ENCODE results near the gene TBC1D10A. TPM values are rescaled to one million over a fixed set of nuclear protein-coding genes. Genes with fewer than 3 reads are reported as not detected.

Gene TBC1D10A
- total RNA-seq, 1 donor from 2014 or later = 7.9 TPM

GRCh38 chr22:30282616-30283046 is 44.1 kb downstream of the TBC1D10A start:
- peaks cover 6% of the 10 kb centered on the region for H3K27me3 Mint-ChIP-seq (ENCODE audit: unreplicated experiment)
- H3K27ac Mint-ChIP-seq (ENCODE audit: unreplicated experiment) = no peak overlapping the region
- no peak for DNase-seq (ENCODE audit: low spot score)
- H3K4me3 Mint-ChIP-seq (ENCODE audit: unreplicated experiment) = no peak overlapping the region
- no peaks in the 10 kb centered on the region for H3K9me3 Mint-ChIP-seq (ENCODE audit: unreplicated experiment)
- peaks cover 3% of the 10 kb centered on the region for H3K36me3 Mint-ChIP-seq (ENCODE audit: low read depth, unreplicated experiment)
- H3K4me1 Mint-ChIP-seq (ENCODE audit: unreplicated experiment) = peaks cover 9% of the 10 kb centered on the region
- TF ChIP-seq CTCF (IDR thresholded peaks at IDR 0.05; ENCODE audit: unreplicated experiment) = no peak

- Mint-ChIP-seq H3K4me3 (ENCODE audit: unreplicated experiment) (no peak overlapping the region), H3K27ac (ENCODE audit: unreplicated experiment) (no peak overlapping the region)
- no peak for TF ChIP-seq CTCF (IDR thresholded peaks at IDR 0.05; ENCODE audit: unreplicated experiment)
Measured at GRCh38 chr22:30280505-30280904, 46.2 kb downstream of the TBC1D10A start.

GRCh38 chr22:30279932-30280331 is 46.8 kb downstream of the TBC1D10A start:
- Mint-ChIP-seq H3K27me3 (ENCODE audit: unreplicated experiment) (peaks cover 10% of the 10 kb centered on the region), H3K36me3 (ENCODE audit: low read depth, unreplicated experiment) (peaks cover 2% of the 10 kb centered on the region), H3K4me1 (ENCODE audit: unreplicated experiment) (peaks cover 11% of the 10 kb centered on the region), H3K9me3 (ENCODE audit: unreplicated experiment) (no peaks in the 10 kb centered on the region), H3K27ac (ENCODE audit: unreplicated experiment) (no peak overlapping the region), H3K4me3 (ENCODE audit: unreplicated experiment) (no peak overlapping the region)
- no peak for DNase-seq (ENCODE audit: low spot score)
- no peak for TF ChIP-seq CTCF (IDR thresholded peaks at IDR 0.05; ENCODE audit: unreplicated experiment)

More at GRCh38 chr22:30280505-30280904, 46.2 kb downstream of the TBC1D10A start:
- peaks cover 11% of the 10 kb centered on the region for H3K4me1 Mint-ChIP-seq (ENCODE audit: unreplicated experiment)
- H3K9me3 Mint-ChIP-seq (ENCODE audit: unreplicated experiment) = no peaks in the 10 kb centered on the region
- peaks cover 3% of the 10 kb centered on the region for H3K36me3 Mint-ChIP-seq (ENCODE audit: low read depth, unreplicated experiment)
- DNase-seq (ENCODE audit: low spot score) = no peak
- H3K27me3 Mint-ChIP-seq (ENCODE audit: unreplicated experiment) = peaks cover 10% of the 10 kb centered on the region

GRCh38 chr22:30279046-30279788 is 47.5 kb downstream of the TBC1D10A start:
- Mint-ChIP-seq H3K9me3 (ENCODE audit: unreplicated experiment) (no peaks in the 10 kb centered on the region), H3K36me3 (ENCODE audit: low read depth, unreplicated experiment) (no peaks in the 10 kb centered on the region), H3K4me3 (ENCODE audit: unreplicated experiment) (no peak overlapping the region), H3K27me3 (ENCODE audit: unreplicated experiment) (peaks cover 10% of the 10 kb centered on the region), H3K4me1 (ENCODE audit: unreplicated experiment) (peaks cover 11% of the 10 kb centered on the region), H3K27ac (ENCODE audit: unreplicated experiment) (no peak overlapping the region)
- no peak for DNase-seq (ENCODE audit: low spot score)
- no peak for TF ChIP-seq CTCF (IDR thresholded peaks at IDR 0.05; ENCODE audit: unreplicated experiment)

Measured in endothelial cell (in vitro differentiated cells).